ENCODE measurements around the gene ANO2.

Gene ANO2

GRCh38 chr12:5730962-5731361 is 214.1 kb downstream of the ANO2 start:
- TF ChIP-seq CTCF (IDR thresholded peaks at IDR 0.05; ENCODE audit: low read depth, low read length) = no peak

GRCh38 chr12:5723711-5724252 is 221.3 kb downstream of the ANO2 start:
- no peak for DNase-seq (ENCODE audit: extremely low read depth, low read depth)
- no peak for TF ChIP-seq CTCF (IDR thresholded peaks at IDR 0.05; ENCODE audit: low read depth, low read length)

More at GRCh38 chr12:5730962-5731361, 214.1 kb downstream of the ANO2 start:
- no peak for DNase-seq (ENCODE audit: extremely low read depth, low read depth)

GRCh38 chr12:5723071-5723470 is 222.0 kb downstream of the ANO2 start:
- TF ChIP-seq CTCF (IDR thresholded peaks at IDR 0.05; ENCODE audit: low read depth, low read length) = no peak
- no peak for DNase-seq (ENCODE audit: extremely low read depth, low read depth)

GRCh38 chr12:5720381-5721005 is 224.6 kb downstream of the ANO2 start:
- DNase-seq (ENCODE audit: extremely low read depth, low read depth) = no peak
- no peak for TF ChIP-seq CTCF (IDR thresholded peaks at IDR 0.05; ENCODE audit: low read depth, low read length)

DNA sequence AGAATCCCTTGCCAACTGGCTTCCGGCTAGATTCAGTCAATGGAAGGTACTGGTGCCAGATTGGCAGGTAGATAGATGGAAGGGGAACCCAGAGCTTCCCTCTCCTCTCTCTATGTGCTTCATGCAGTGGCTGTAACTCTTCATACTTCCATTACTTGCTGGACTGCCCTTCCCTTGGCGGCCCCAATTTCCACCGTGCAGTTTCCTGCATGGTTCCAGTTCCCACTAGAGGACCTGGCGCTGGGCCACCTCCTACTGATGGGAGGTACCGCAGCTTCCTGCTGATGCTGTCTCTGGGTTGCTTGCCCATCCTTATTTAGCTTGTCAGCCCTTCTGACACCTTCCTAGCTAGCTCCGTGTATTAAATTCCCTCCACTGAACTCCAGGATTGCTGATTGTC is 226.4 kb downstream of the ANO2 start:
- no peak for DNase-seq (ENCODE audit: extremely low read depth, low read depth)
- TF ChIP-seq CTCF (IDR thresholded peaks at IDR 0.05; ENCODE audit: low read depth, low read length) = no peak

DNA sequence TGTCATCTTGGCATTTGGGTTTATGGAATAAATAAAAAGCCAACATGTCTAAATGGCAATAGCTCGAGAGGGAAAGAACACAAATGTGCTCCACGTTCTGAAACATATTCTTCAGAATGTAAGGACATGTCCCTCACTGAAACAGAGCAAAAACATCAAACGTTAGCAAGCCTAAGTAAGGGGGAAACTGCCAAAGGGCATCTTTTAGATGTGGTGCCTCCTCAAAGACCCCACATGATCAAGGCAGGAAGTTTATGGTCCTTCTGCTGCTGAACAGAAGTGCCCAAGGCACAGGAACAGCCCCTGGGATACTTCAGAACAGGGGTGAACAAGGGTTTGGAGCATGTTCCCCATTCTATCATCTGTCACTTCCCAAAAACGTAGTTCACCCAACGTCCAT is 227.0 kb downstream of the ANO2 start:
- no peak for DNase-seq (ENCODE audit: extremely low read depth, low read depth)
- no peak for TF ChIP-seq CTCF (IDR thresholded peaks at IDR 0.05; ENCODE audit: low read depth, low read length)

DNA sequence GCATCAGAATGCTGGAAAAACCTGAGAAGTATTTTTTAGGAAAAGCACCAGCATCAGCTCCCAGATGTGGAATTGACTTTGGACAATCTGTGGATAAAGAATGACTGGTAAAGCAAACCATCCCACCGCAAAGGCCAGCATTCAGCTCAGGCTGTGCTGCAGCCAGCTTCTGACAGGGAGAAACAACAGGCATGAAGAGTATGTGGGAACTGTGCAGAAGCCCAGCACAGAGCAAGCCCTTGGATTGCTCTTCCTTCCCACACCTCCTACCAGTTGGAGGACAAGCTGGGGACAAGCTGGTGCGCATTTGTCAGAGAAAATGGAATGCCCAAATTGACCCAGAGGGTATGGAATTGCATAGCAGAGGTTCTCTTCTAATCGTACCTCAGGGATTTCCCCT is 228.1 kb downstream of the ANO2 start:
- DNase-seq (ENCODE audit: extremely low read depth, low read depth) = no peak

More for the DNA sequence above, 228.1 kb downstream of the ANO2 start:
- no peak for TF ChIP-seq CTCF (IDR thresholded peaks at IDR 0.05; ENCODE audit: low read depth, low read length)
